ENCODE data around the gene SLC15A3.

DNA sequence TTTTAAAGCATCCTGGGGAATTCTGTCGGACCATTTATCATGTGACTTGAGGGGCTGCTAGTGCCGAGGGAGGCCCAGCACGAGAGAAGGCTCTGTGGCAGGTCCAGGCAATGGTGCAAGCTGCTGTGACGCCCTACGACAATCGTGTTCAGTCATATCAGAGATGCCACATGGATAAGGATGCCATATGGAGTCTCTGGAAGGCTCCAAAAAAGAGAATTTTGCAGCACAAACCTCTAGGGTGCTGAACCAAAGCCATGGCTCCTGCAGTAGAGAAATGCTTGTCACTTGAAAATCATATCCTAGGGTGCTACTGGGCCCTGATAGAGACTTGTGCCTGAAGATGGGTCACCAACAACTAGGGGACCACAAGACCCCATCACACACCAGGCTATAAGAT, 12.8 kb upstream of the SLC15A3 start:
- TF ChIP-seq, protein P1, sequence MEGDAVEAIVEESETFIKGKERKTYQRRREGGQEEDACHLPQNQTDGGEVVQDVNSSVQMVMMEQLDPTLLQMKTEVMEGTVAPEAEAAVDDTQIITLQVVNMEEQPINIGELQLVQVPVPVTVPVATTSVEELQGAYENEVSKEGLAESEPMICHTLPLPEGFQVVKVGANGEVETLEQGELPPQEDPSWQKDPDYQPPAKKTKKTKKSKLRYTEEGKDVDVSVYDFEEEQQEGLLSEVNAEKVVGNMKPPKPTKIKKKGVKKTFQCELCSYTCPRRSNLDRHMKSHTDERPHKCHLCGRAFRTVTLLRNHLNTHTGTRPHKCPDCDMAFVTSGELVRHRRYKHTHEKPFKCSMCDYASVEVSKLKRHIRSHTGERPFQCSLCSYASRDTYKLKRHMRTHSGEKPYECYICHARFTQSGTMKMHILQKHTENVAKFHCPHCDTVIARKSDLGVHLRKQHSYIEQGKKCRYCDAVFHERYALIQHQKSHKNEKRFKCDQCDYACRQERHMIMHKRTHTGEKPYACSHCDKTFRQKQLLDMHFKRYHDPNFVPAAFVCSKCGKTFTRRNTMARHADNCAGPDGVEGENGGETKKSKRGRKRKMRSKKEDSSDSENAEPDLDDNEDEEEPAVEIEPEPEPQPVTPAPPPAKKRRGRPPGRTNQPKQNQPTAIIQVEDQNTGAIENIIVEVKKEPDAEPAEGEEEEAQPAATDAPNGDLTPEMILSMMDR (IDR thresholded peaks at IDR 0.05) = no peak
- no peak for TF ChIP-seq POLR2A (IDR thresholded peaks at IDR 0.05)
